HAP-1 (cell line): ENCODE measurements around the gene ADGRF5.

Source experiments
- DNase-seq, 2 experiments: peaks; one replicate each; pipeline ENCODE4 v3.0.0-alpha.2; 2016 to 2020; ENCODE audit warnings: low spot score in 2 of 2
- H3K27me3 ChIP-seq: fragments of 250-450 bp; sonication (Bioruptor Pico); 2 replicates; pipeline ENCODE4 v1.5.1; 2020; ENCODE audit warnings: low read depth, mild to moderate bottlenecking, moderate library complexity
- H3K36me3 ChIP-seq: fragments of 250-450 bp; sonication (Bioruptor Pico); replicated peaks from 2 replicates; pipeline ENCODE4 v1.5.1; 2020; ENCODE audit warnings: mild to moderate bottlenecking
- H3K4me1 ChIP-seq: fragments of 250-450 bp; sonication (Bioruptor Pico); 2 replicates; pipeline ENCODE4 v1.5.1; 2020; ENCODE audit warnings: mild to moderate bottlenecking
- H3K4me3 ChIP-seq: fragments of 250-450 bp; sonication (Bioruptor Pico); 2 replicates; pipeline ENCODE4 v1.5.1; 2020; ENCODE audit warnings: mild to moderate bottlenecking, moderate library complexity
- H3K9me3 ChIP-seq: fragments of 250-450 bp; sonication (Bioruptor Pico); 2 replicates; pipeline ENCODE4 v1.5.1; 2020; ENCODE audit warnings: mild to moderate bottlenecking, moderate library complexity
- in situ Hi-C: fragments of 300-500 bp; cut with MboI; formaldehyde crosslinking; loops from 3 replicates; pipeline ENCODE4 v1.14.3; 2020; ENCODE audit warnings: low sequenced_read_pairs, inconsistent platforms, mixed read lengths

ADGRF5 gene

DNA sequence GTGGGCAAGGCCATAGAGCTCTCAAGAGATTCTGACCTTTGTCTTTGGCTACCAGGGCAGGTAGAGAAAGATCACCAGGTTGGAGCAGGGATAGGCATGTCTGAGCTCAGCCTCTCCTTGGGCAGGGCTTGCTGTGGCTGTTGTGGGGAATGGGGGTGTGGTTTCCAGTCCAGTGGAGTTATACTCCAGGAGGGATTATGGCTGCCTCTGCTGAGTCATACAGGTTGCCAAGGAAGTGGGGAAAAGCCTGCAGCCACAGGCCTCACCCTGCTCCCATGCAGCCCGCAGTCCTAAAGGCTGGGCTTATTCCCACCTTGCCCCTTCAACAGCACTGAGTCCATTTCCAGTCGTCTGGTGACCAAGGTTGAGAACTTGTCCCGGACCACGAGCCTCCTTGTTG, 106.6 kb downstream of the ADGRF5 start:
- in situ Hi-C loops, result no loop called here
- no peaks in the 10 kb centered on the region for H3K27me3 ChIP-seq
- no peaks in the 10 kb centered on the region for H3K36me3 ChIP-seq
- H3K9me3 ChIP-seq, result no peaks in the 10 kb centered on the region
- no peak overlapping the region for H3K4me3 ChIP-seq
- no peaks in the 10 kb centered on the region for H3K4me1 ChIP-seq
- no peak for DNase-seq

DNA sequence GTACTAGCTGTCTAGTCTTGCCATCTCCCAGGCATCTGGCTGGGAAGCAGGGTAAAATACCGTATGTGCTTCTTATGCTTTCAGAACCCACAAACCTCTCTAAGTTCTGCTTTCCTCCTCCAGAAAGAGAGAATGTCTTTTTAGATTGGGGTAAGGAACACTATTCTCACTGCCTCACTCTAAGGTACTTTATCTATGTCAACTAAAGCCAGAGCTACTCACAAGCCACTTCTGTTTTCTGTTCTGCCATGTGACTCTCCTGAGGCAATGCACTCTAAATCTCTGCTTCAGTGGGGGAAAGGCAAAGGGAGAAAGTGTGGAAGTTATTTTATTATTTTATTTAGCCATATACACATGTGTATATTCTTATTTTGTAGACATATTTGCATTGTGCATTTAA, 112.9 kb downstream of the ADGRF5 start:
- no peaks in the 10 kb centered on the region for H3K9me3 ChIP-seq
- H3K4me1 ChIP-seq, result no peaks in the 10 kb centered on the region
- in situ Hi-C loops, result no loop called here
- no peak for DNase-seq
- no peaks in the 10 kb centered on the region for H3K36me3 ChIP-seq
- no peaks in the 10 kb centered on the region for H3K27me3 ChIP-seq
- no peak overlapping the region for H3K4me3 ChIP-seq
